GM18873 (cell line): ENCODE results near the gene LUC7L3.

ENCODE experiments used
- ATAC-seq: cut with Tn5 transposase; IDR thresholded peaks from one replicate; pipeline ENCODE4 v1.9.1; 2021; ENCODE audit warnings: mild to moderate bottlenecking, moderate library complexity, moderate number of reproducible peaks; ENCODE audit not compliant: unreplicated experiment, low FRiP score

Gene LUC7L3

GRCh38 chr17:50745631-50746030, 26.2 kb downstream of the LUC7L3 start:
- ATAC-seq: no peak

GRCh38 chr17:50749245-50749644, 29.8 kb downstream of the LUC7L3 start:
- ATAC-seq: no peak

GRCh38 chr17:50754521-50754920, 35.1 kb downstream of the LUC7L3 start:
- ATAC-seq: no peak

- no peak for ATAC-seq
These were observed 39.1 kb downstream of the LUC7L3 start for GRCh38 chr17:50758524-50758923.

GRCh38 chr17:50758989-50759544, 39.7 kb downstream of the LUC7L3 start:
- no peak for ATAC-seq

- ATAC-seq: no peak
These were observed 42.8 kb downstream of the LUC7L3 start for GRCh38 chr17:50762177-50762576.

GRCh38 chr17:50763716-50764475, 44.5 kb downstream of the LUC7L3 start:
- ATAC-seq: no peak

- ATAC-seq: no peak
These were observed 45.3 kb downstream of the LUC7L3 start for GRCh38 chr17:50764734-50765149.

- ATAC-seq: no peak
These were observed 46.2 kb downstream of the LUC7L3 start for GRCh38 chr17:50765454-50766221.

GRCh38 chr17:50766222-50767023, 47.0 kb downstream of the LUC7L3 start:
- no peak for ATAC-seq

GRCh38 chr17:50767030-50767429, 47.6 kb downstream of the LUC7L3 start:
- ATAC-seq: no peak

- ATAC-seq: no peak
These were observed 48.0 kb downstream of the LUC7L3 start, which contains the start of gene ANKRD40CL for GRCh38 chr17:50767446-50767845. TSS of gene ANKRD40CL (minus strand) at chr17:50767518. CDS start at chr17:50766913, 605 bp downstream.

- ATAC-seq: no peak
These were observed 49.0 kb downstream of the LUC7L3 start for GRCh38 chr17:50768346-50768761.

- ATAC-seq: no peak
These were observed 50.5 kb downstream of the LUC7L3 start for GRCh38 chr17:50769884-50770283.

- ATAC-seq: no peak
These were observed 50.9 kb downstream of the LUC7L3 start for GRCh38 chr17:50770346-50770745.

- ATAC-seq: no peak
These were observed 52.8 kb downstream of the LUC7L3 start for GRCh38 chr17:50771991-50772785.

GRCh38 chr17:50774225-50774803, 54.9 kb downstream of the LUC7L3 start:
- no peak for ATAC-seq

GRCh38 chr17:50775926-50776325, 56.5 kb downstream of the LUC7L3 start:
- no peak for ATAC-seq

- no peak for ATAC-seq
These were observed 59.1 kb downstream of the LUC7L3 start for GRCh38 chr17:50778471-50778870.
